HCT116 (cell line): ENCODE results near the gene KCNK2.

Experiments used
- EZH2phosphoT487 ChIP-seq: fragments of 200-600 bp; IDR thresholded peaks from 2 replicates; pipeline ENCODE4 v1.6.1; 2018; ENCODE audit warnings: antibody characterized with exemption, borderline replicate concordance
- POLR2A ChIP-seq: IDR thresholded peaks from 2 replicates; pipeline ENCODE4 v1.7.0; 2011; ENCODE audit warnings: borderline replicate concordance; ENCODE audit not compliant: insufficient read depth, insufficient read length; ENCODE audit errors: extremely low read depth
- SRF ChIP-seq: IDR thresholded peaks from 2 replicates; pipeline ENCODE4 v1.6.1; 2012; ENCODE audit warnings: low read depth
- ZNF274 ChIP-seq: fragments of 200-500 bp; sonication (Bioruptor generic); IDR thresholded peaks from 2 replicates; pipeline ENCODE4 v1.6.1; 2014; ENCODE audit warnings: mild to moderate bottlenecking, low read depth, low read length, inconsistent platforms
- TF ChIP-seq, protein P1 (sequence below), 3 experiments: fragments of 200-600 bp in 1 of 3; sonication (generic) in 1 of 3; IDR thresholded peaks in 2 of 3; conservative IDR thresholded peaks in 1 of 3; 2 replicates each; pipeline ENCODE4 v1.5.1; 2012 to 2017; ENCODE audit warnings: low read depth in 2 of 3, low read length in 2 of 3, antibody characterized with exemption in 1 of 3, borderline replicate concordance in 1 of 3, control low read depth in 1 of 3, mild to moderate bottlenecking in 1 of 3, mixed read lengths in 1 of 3, mixed run types in 1 of 3, moderate library complexity in 1 of 3; ENCODE audit not compliant: insufficient read depth in 1 of 3

DNA sequence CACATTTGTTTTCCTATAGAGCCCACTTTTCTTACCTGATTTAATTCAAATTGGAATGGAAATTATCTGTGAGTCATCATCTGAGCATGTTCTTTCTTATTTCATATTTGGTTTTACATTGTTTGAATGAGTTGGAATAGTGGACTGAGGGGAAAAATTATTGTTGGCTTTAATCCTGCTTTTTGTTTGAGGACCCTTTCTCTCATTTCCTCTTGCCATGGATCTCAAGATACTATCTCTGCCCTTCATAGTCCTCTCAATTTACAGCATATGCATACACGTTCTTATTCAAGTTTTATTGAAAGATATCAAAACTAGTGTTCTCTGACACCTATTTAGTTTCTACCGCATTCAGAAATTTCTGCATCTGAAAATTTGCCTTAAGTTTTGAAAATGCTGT is 5.1 kb downstream of the KCNK2 start:
- TF ChIP-seq, protein P1, sequence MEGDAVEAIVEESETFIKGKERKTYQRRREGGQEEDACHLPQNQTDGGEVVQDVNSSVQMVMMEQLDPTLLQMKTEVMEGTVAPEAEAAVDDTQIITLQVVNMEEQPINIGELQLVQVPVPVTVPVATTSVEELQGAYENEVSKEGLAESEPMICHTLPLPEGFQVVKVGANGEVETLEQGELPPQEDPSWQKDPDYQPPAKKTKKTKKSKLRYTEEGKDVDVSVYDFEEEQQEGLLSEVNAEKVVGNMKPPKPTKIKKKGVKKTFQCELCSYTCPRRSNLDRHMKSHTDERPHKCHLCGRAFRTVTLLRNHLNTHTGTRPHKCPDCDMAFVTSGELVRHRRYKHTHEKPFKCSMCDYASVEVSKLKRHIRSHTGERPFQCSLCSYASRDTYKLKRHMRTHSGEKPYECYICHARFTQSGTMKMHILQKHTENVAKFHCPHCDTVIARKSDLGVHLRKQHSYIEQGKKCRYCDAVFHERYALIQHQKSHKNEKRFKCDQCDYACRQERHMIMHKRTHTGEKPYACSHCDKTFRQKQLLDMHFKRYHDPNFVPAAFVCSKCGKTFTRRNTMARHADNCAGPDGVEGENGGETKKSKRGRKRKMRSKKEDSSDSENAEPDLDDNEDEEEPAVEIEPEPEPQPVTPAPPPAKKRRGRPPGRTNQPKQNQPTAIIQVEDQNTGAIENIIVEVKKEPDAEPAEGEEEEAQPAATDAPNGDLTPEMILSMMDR (IDR thresholded peaks at IDR 0.05 in 2 of 3, conservative IDR thresholded peaks at IDR 0.05 in 1 of 3; ENCODE audit: borderline replicate concordance in 1 of 3, insufficient read depth in 1 of 3, low read depth in 2 of 3, low read length in 2 of 3) = no peak
- TF ChIP-seq SRF (no peak), ZNF274 (no peak), EZH2phosphoT487 (no peak), POLR2A (no peak)
